ENCODE data around the gene SLC9A8. TPM values are rescaled to one million over a fixed set of nuclear protein-coding genes. Genes with fewer than 3 reads are reported as not detected.

The SLC9A8 gene
- total RNA-seq, 2 experiments from 2014 or later = 11.5 to 13.0 TPM

- H3K27me3 Mint-ChIP-seq = peaks cover 6% of the 10 kb centered on the region
- intact Hi-C loops (cut with micrococcal nuclease) = no loop called here
- no peak for DNase-seq
- no peaks in the 10 kb centered on the region for H3K36me3 Mint-ChIP-seq
- no peak overlapping the region for H3K27ac Mint-ChIP-seq
- POLR2A ChIA-PET = no interaction called here
- H3K9me3 Mint-ChIP-seq = no peaks in the 10 kb centered on the region
- H3K4me3 Mint-ChIP-seq = no peak overlapping the region
- peaks cover 5% of the 10 kb centered on the region for H3K4me1 Mint-ChIP-seq (ENCODE audit: low read depth)
- CTCF ChIA-PET = interaction anchor here (0.6 to 1.0 kb wide), 2 partner anchors 79 to 314 kb away, joined by 3 to 4 read pairs; no protein-coding TSS in a partner anchor
Measured at GRCh38 chr20:49924247-49924646, 111.6 kb downstream of the SLC9A8 start.

- Mint-ChIP-seq H3K36me3 (no peaks in the 10 kb centered on the region), H3K27ac (no peak overlapping the region), H3K9me3 (no peaks in the 10 kb centered on the region), H3K27me3 (peaks cover 6% of the 10 kb centered on the region), H3K4me3 (no peak overlapping the region), H3K4me1 (ENCODE audit: low read depth) (peaks cover 5% of the 10 kb centered on the region)
- CTCF ChIA-PET = interaction anchor here (0.9 to 1.9 kb wide), 3 partner anchors 11 to 145 kb away, joined by 3 to 5 read pairs (median 4); no protein-coding TSS in a partner anchor
- DNase-seq = no peak
- POLR2A ChIA-PET = no interaction called here
- intact Hi-C loops (cut with micrococcal nuclease) = loop anchor here (5.0 kb wide), 2 partner anchors 34 to 384 kb away; no protein-coding TSS in a partner anchor
Measured at GRCh38 chr20:49925901-49926454, 113.3 kb downstream of the SLC9A8 start.

GRCh38 chr20:49928411-49929141, 115.9 kb downstream of the SLC9A8 start:
- intact Hi-C loops (cut with micrococcal nuclease) = loop anchor here (2.0 to 5.0 kb wide), 3 partner anchors 36 to 386 kb away; no protein-coding TSS in a partner anchor
- peak; percentile 86 for DNase-seq
- Mint-ChIP-seq H3K27ac (no peak overlapping the region), H3K27me3 (peaks cover 3% of the 10 kb centered on the region), H3K4me1 (ENCODE audit: low read depth) (peaks cover 5% of the 10 kb centered on the region), H3K4me3 (no peak overlapping the region), H3K36me3 (no peaks in the 10 kb centered on the region), H3K9me3 (no peaks in the 10 kb centered on the region)
- ChIA-PET POLR2A (no interaction called here), CTCF (interaction anchor here (0.8 to 1.2 kb wide), 6 partner anchors 12 to 594 kb away, joined by 3 to 5 read pairs (median 3); no protein-coding TSS in a partner anchor)

DNA sequence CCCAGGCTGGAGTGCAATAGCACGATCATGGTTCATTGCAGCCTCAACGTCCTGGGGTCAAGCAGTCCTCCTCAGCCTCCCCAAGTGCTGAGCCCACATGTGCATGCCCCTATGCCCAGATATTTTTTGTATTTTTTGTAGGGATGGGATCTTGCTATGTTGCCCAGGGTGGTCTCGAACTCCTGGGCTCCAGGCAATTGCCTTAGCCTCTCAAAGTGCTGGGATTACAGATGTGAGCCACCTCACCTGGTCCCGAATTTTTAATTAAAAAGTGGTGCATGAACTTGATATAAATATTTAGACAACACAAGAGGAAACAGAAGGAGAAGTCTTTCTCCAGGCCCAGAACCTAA, 116.5 kb downstream of the SLC9A8 start:
- H3K27ac Mint-ChIP-seq = no peak overlapping the region
- intact Hi-C loops (cut with micrococcal nuclease) = loop anchor here (2.0 to 5.0 kb wide), 3 partner anchors 37 to 387 kb away; no protein-coding TSS in a partner anchor
- peaks cover 2% of the 10 kb centered on the region for H3K27me3 Mint-ChIP-seq
- POLR2A ChIA-PET = no interaction called here
- DNase-seq = no peak
- H3K4me1 Mint-ChIP-seq (ENCODE audit: low read depth) = peaks cover 5% of the 10 kb centered on the region
- CTCF ChIA-PET = interaction anchor here (0.8 kb wide), 1 partner anchor 594 kb away, joined by 3 read pairs; no protein-coding TSS in a partner anchor
- no peaks in the 10 kb centered on the region for H3K36me3 Mint-ChIP-seq
- no peak overlapping the region for H3K4me3 Mint-ChIP-seq
- H3K9me3 Mint-ChIP-seq = no peaks in the 10 kb centered on the region

- Mint-ChIP-seq H3K9me3 (no peaks in the 10 kb centered on the region), H3K4me1 (ENCODE audit: low read depth) (peaks cover 31% of the 10 kb centered on the region), H3K27ac (no peak overlapping the region), H3K27me3 (no peaks in the 10 kb centered on the region), H3K36me3 (peaks cover 12% of the 10 kb centered on the region), H3K4me3 (peak overlapping the region; percentile 93)
- intact Hi-C loops (cut with micrococcal nuclease) = no loop called here
- ChIA-PET CTCF (interaction anchor here (0.6 to 5.0 kb wide), 11 partner anchors 10 to 551 kb away, joined by 3 to 30 read pairs (median 3); partner anchors contain the start of gene SPATA2), POLR2A (interaction anchor here (0.8 to 1.8 kb wide), 3 partner anchors 15 to 212 kb away, joined by 3 to 10 read pairs (median 4); partner anchors contain the start of gene SPATA2)
- DNase-seq = no peak
Measured at GRCh38 chr20:49935746-49936152, 123.1 kb downstream of the SLC9A8 start.

GRCh38 chr20:49936153-49937026, 123.8 kb downstream of the SLC9A8 start, which contains the start of gene RNF114:
Gene RNF114, plus strand, starts transcription at chr20:49936397. Its CDS starts 16 bp downstream, at chr20:49936413.
- Mint-ChIP-seq H3K4me3 (peak within 1 kb of the TSS; percentile 93), H3K27ac (peak within 1 kb of the TSS; percentile 71), H3K36me3 (peaks cover 18% of the 10 kb centered on the region), H3K9me3 (no peaks in the 10 kb centered on the region), H3K4me1 (ENCODE audit: low read depth) (peaks cover 37% of the 10 kb centered on the region), H3K27me3 (no peaks in the 10 kb centered on the region)
- intact Hi-C loops (cut with micrococcal nuclease) = no loop called here
- peak; percentile 94 for DNase-seq
- ChIA-PET POLR2A (interaction anchor here (0.7 to 1.8 kb wide), 5 partner anchors 14 to 341 kb away, joined by 3 to 10 read pairs (median 3); partner anchors contain the start of genes SLC9A8 and SPATA2), CTCF (interaction anchor here (0.6 to 5.0 kb wide), 12 partner anchors 9 to 551 kb away, joined by 3 to 30 read pairs (median 3); partner anchors contain the start of gene SPATA2)

DNA sequence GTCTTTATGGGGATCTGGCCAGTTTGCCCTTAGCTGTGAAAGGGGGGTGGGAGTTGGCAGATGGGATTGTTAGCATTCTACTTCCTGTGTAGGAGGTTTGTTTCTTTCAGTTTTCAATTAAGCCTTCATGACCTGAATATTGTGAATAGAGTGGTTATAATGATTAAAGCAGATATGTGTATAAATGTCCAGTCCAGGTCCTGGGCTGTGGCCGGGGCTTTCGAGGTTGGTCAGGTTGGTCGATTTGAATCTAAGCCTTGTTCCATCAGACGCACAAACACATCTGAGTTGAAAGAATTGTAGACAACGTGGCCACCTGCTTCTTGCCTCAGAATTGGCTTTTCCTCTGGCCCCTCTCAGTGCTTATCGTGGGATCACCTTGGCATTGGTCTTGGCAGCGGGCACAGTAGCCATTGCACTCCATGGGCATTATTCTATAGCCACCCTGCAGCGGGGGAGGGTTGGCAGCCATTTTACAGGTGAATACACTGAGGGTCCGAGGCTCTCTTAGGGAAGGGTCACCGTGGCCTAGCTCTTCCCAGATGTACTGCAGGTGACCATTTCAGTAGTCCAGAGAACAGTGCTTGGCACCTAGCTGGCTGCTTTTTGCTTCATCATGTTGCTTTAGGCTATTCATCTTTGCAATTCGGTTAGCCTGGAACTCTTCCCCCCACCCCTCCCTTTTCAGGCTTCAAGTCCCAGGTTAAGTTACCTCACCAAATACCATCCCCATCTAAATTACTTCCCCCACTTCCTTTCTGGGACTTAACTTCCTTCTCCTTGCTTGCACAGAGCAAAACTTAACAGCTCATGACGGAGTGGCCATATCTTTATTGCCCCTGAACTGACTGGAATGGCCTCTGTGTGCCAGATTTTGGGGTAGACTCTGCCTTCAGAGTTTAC, 124.7 kb downstream of the SLC9A8 start:
- DNase-seq = no peak
- Mint-ChIP-seq H3K27me3 (no peaks in the 10 kb centered on the region), H3K9me3 (no peaks in the 10 kb centered on the region), H3K4me1 (ENCODE audit: low read depth) (peaks cover 39% of the 10 kb centered on the region), H3K36me3 (peaks cover 20% of the 10 kb centered on the region), H3K4me3 (peak overlapping the region; percentile 93), H3K27ac (peak overlapping the region; percentile 71)
- intact Hi-C loops (cut with micrococcal nuclease) = no loop called here
- CTCF ChIA-PET = interaction anchor here (0.6 to 5.0 kb wide), 9 partner anchors 9 to 396 kb away, joined by 3 to 30 read pairs (median 3); partner anchors contain the start of gene SPATA2
- POLR2A ChIA-PET = interaction anchor here (0.7 to 1.9 kb wide), 5 partner anchors 10 to 342 kb away, joined by 3 to 12 read pairs (median 3); partner anchors contain the start of gene SLC9A8

DNA sequence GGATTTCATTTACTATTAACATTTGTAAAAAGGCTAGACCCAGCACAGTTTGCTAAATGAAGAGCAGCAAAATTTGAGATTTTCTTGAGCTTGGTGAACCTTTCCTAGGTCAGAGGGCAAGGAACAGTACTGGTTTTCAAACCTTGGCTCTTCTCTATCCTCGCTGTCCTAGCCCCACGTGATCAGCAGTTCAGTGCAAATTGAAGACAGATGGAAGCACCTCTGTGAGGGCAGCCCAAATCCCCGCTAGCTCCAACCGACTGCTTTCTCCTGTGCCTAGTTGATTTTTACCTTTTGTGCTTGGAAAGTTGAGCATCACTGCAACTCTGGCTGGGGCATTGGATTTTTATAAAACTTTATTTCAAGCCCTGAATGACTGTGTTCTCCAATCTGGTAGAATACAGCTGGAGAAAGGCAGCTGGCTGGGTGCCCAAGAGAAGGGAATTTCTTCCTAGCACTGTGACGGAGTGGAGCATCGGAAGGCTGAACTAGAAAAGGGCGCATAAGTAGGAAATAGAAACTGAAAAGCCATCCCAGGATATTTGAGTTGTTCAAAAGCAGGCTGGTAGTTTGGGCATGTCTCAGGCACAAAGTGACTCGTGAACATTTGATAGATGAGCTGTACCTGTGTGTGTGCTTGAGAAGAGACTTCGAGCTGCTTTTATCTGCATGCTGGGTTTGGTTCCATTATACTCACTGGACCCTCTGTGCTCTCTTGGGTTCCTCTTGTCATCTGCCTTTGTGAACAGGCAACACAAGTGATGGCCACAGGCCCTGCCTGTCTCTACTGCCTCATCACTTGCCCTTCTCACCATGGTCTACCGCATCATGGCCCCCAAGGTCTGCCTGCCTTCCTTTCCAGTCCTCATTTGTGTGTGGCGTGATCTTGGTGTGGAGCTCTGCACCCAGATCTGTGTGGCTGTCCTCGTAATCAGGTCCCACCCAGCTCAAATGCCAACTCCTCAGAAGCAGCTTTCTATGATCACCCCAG, 125.8 kb downstream of the SLC9A8 start:
- Mint-ChIP-seq H3K4me3 (peak overlapping the region; percentile 52), H3K27me3 (no peaks in the 10 kb centered on the region), H3K9me3 (no peaks in the 10 kb centered on the region), H3K4me1 (ENCODE audit: low read depth) (peaks cover 39% of the 10 kb centered on the region), H3K36me3 (peaks cover 20% of the 10 kb centered on the region), H3K27ac (peak overlapping the region; percentile 26)
- CTCF ChIA-PET = interaction anchor here (0.5 to 5.0 kb wide), 10 partner anchors 9 to 362 kb away, joined by 3 to 30 read pairs (median 3); partner anchors contain the start of gene SPATA2
- POLR2A ChIA-PET = interaction anchor here (1.2 to 1.9 kb wide), 2 partner anchors 8 to 12 kb away, joined by 3 to 12 read pairs; no protein-coding TSS in a partner anchor
- no peak for DNase-seq
- intact Hi-C loops (cut with micrococcal nuclease) = no loop called here

GRCh38 chr20:49941456-49941855, 128.8 kb downstream of the SLC9A8 start:
- Mint-ChIP-seq H3K27me3 (no peaks in the 10 kb centered on the region), H3K4me3 (no peak overlapping the region), H3K27ac (no peak overlapping the region), H3K4me1 (ENCODE audit: low read depth) (peaks cover 35% of the 10 kb centered on the region), H3K9me3 (no peaks in the 10 kb centered on the region), H3K36me3 (peaks cover 33% of the 10 kb centered on the region)
- ChIA-PET POLR2A (no interaction called here), CTCF (interaction anchor here (1.6 to 2.2 kb wide), 2 partner anchors 38 to 54 kb away, joined by 3 to 8 read pairs; no protein-coding TSS in a partner anchor)
- no peak for DNase-seq
- intact Hi-C loops (cut with micrococcal nuclease) = no loop called here

Measured in activated CD4-positive, alpha-beta memory T cell treated with anti-CD3 and anti-CD28 coated beads for 36 hours (primary cell).